Fibroblast of the conjunctiva (primary cell): Measurements from ENCODE around the gene FAM240B.

Experiments used
- DNase-seq: peaks from one replicate; pipeline ENCODE4 v3.0.0-alpha.2; 2010; ENCODE audit warnings: low read depth

Gene FAM240B

GRCh38 chr9:38668791-38669466, 51.0 kb downstream of the FAM240B start:
- DNase-seq = no peak

- DNase-seq = no peak
These were observed 57.0 kb downstream of the FAM240B start for GRCh38 chr9:38662763-38663593.

GRCh38 chr9:38659538-38659937, 60.4 kb downstream of the FAM240B start:
- DNase-seq = no peak

GRCh38 chr9:38656896-38657295, 63.0 kb downstream of the FAM240B start:
- no peak for DNase-seq

GRCh38 chr9:38652486-38652885, 67.4 kb downstream of the FAM240B start:
- no peak for DNase-seq

GRCh38 chr9:38652044-38652443, 67.9 kb downstream of the FAM240B start:
- DNase-seq = no peak

- DNase-seq = no peak
These were observed 68.4 kb downstream of the FAM240B start for GRCh38 chr9:38651400-38652042.

- DNase-seq = no peak
These were observed 69.4 kb downstream of the FAM240B start for GRCh38 chr9:38650564-38650963.

GRCh38 chr9:38649731-38650363, 70.1 kb downstream of the FAM240B start:
- DNase-seq = no peak

- no peak for DNase-seq
These were observed 75.3 kb downstream of the FAM240B start for GRCh38 chr9:38644601-38645000.
